Lower leg skin (tissue), 3 donors: ENCODE results near the gene ARHGEF26.

Experiments used
- CTCF ChIP-seq, 3 donors: fragments of 450-650 bp; IDR thresholded peaks; one replicate each; pipeline ENCODE4 v1.5.1; 2016; ENCODE audit warnings: antibody characterized with exemption in 3 of 3, mild to moderate bottlenecking in 3 of 3, moderate library complexity in 2 of 3
- POLR2A ChIP-seq, 2 donors: fragments of 450-650 bp; IDR thresholded peaks; one replicate each; pipeline ENCODE4 v1.6.1; 2016 to 2017; ENCODE audit warnings: antibody characterized with exemption in 2 of 2, mild to moderate bottlenecking in 1 of 2, moderate library complexity in 1 of 2

- TF ChIP-seq POLR2A (IDR thresholded peaks at IDR 0.05) (no peak), CTCF (IDR thresholded peaks at IDR 0.05) (no peak)
Observed at GRCh38 chr3:154217671-154218070, 96.5 kb downstream of the ARHGEF26 start.
